CD14-positive monocyte (primary cell): ENCODE results near the gene ATF1. TPM values are rescaled to one million over a fixed set of nuclear protein-coding genes. Genes with fewer than 3 reads are reported as not detected.

Source experiments
- DNase-seq, 3 donors: peaks; one replicate each; pipeline ENCODE4 v3.0.0-alpha.2; 2011 to 2022
- H2AFZ ChIP-seq: 2 replicates; pipeline ENCODE4 v1.6.0; 2012; ENCODE audit warnings: mild to moderate bottlenecking, low read depth, low read length, inconsistent platforms; ENCODE audit not compliant: insufficient read depth, poor library complexity, severe bottlenecking
- H3K27ac ChIP-seq, 2 donors: 1 replicate in 1 of 2; 2 replicates in 1 of 2; pipeline ENCODE4 v1.5.1; 2012 to 2013; ENCODE audit warnings: low read length in 2 of 2, control low read depth in 1 of 2, inconsistent platforms in 1 of 2, low read depth in 1 of 2, mild to moderate bottlenecking in 1 of 2
- H3K27me3 ChIP-seq, 2 donors: one replicate each; pipeline versions ENCODE4 v1.6.0 to v1.6.1; 2011 to 2013; ENCODE audit warnings: low read length in 2 of 2; ENCODE audit not compliant: control insufficient read depth in 2 of 2, insufficient read depth in 2 of 2
- H3K36me3 ChIP-seq, 2 donors: replicated peaks in 1 of 2; 1 replicate in 1 of 2; 2 replicates in 1 of 2; pipeline versions ENCODE4 v1.5.1 to v1.6.1; 2012 to 2013; ENCODE audit warnings: low read length in 2 of 2, control low read depth in 1 of 2, inconsistent platforms in 1 of 2, mild to moderate bottlenecking in 1 of 2; ENCODE audit not compliant: insufficient read depth in 2 of 2, control insufficient read depth in 1 of 2
- H3K4me1 ChIP-seq, 2 donors: 1 replicate in 1 of 2; 2 replicates in 1 of 2; pipeline versions ENCODE4 v1.5.1 to v1.6.1; 2012 to 2013; ENCODE audit warnings: low read length in 2 of 2, control low read depth in 1 of 2, inconsistent platforms in 1 of 2, mild to moderate bottlenecking in 1 of 2, moderate library complexity in 1 of 2; ENCODE audit not compliant: insufficient read depth in 2 of 2, control insufficient read depth in 1 of 2
- H3K4me2 ChIP-seq: replicated peaks from 2 replicates; pipeline ENCODE3; 2012; ENCODE audit warnings: low read length, moderate library complexity, mild to moderate bottlenecking; ENCODE audit not compliant: poor library complexity, severe bottlenecking; ENCODE audit errors: extremely low read depth
- H3K4me3 ChIP-seq, 3 experiments: fragments of 200-600 bp in 1 of 3; sonication (generic) in 1 of 3; replicated peaks in 1 of 3; 1 replicate in 2 of 3; 2 replicates in 1 of 3; pipeline ENCODE4 v1.5.1; 2011 to 2013; ENCODE audit warnings: low read length in 3 of 3, mild to moderate bottlenecking in 3 of 3, control low read depth in 2 of 3, low read depth in 2 of 3, inconsistent platforms in 1 of 3, moderate library complexity in 1 of 3
- H3K79me2 ChIP-seq: 2 replicates; pipeline ENCODE4 v1.6.0; 2012; ENCODE audit warnings: mild to moderate bottlenecking, control low read depth, inconsistent platforms, low read length, moderate library complexity; ENCODE audit not compliant: insufficient read depth
- H3K9ac ChIP-seq: 2 replicates; pipeline ENCODE4 v1.6.0; 2017; ENCODE audit warnings: low read length, mild to moderate bottlenecking; ENCODE audit not compliant: insufficient read depth, poor library complexity, severe bottlenecking
- H3K9me3 ChIP-seq, 2 donors: replicated peaks in 1 of 2; 1 replicate in 1 of 2; 2 replicates in 1 of 2; pipeline versions ENCODE4 v1.5.1 to v1.6.1; 2012 to 2013; ENCODE audit warnings: low read length in 2 of 2, control low read depth in 1 of 2; ENCODE audit not compliant: control insufficient read depth in 1 of 2, insufficient read depth in 1 of 2
- H4K20me1 ChIP-seq: 2 replicates; pipeline ENCODE4 v1.6.0; 2012; ENCODE audit warnings: mild to moderate bottlenecking, low read length, control low read depth, moderate library complexity; ENCODE audit not compliant: insufficient read depth
- H3K27ac Mint-ChIP-seq, 7 donors: one replicate each; pipeline ENCODE4 v1.8.0; 2020; ENCODE audit warnings: mild to moderate bottlenecking in 7 of 7, mixed read lengths in 7 of 7, moderate library complexity in 6 of 7, inconsistent platforms in 2 of 7
- H3K27me3 Mint-ChIP-seq, 3 donors: one replicate each; pipeline ENCODE4 v1.8.0; 2021 to 2022; ENCODE audit warnings: low read depth in 3 of 3, mild to moderate bottlenecking in 3 of 3, mixed read lengths in 3 of 3, moderate library complexity in 3 of 3, inconsistent platforms in 1 of 3
- H3K36me3 Mint-ChIP-seq, 2 donors: one replicate each; pipeline ENCODE4 v1.8.0; 2020; ENCODE audit warnings: mixed read lengths in 2 of 2, inconsistent platforms in 1 of 2, mild to moderate bottlenecking in 1 of 2
- H3K4me1 Mint-ChIP-seq: one replicate; pipeline ENCODE4 v1.8.0; 2020; ENCODE audit warnings: mild to moderate bottlenecking, mixed read lengths
- H3K4me3 Mint-ChIP-seq, 2 donors: one replicate each; pipeline ENCODE4 v1.8.0; 2020; ENCODE audit warnings: mild to moderate bottlenecking in 2 of 2, mixed read lengths in 2 of 2, moderate library complexity in 1 of 2
- H3K9me3 Mint-ChIP-seq, 7 donors: one replicate each; pipeline ENCODE4 v1.8.0; 2020 to 2022; ENCODE audit warnings: mixed read lengths in 7 of 7, mild to moderate bottlenecking in 6 of 7, moderate library complexity in 6 of 7, inconsistent platforms in 2 of 7
- CTCF ChIP-seq: fragments of 200-600 bp; IDR thresholded peaks from one replicate; pipeline ENCODE4 v1.8.0; 2022; ENCODE audit warnings: antibody characterized with exemption, mild to moderate bottlenecking
- WGBS: methylation state at CpG from one replicate; pipeline ENCODE4 v1.1.5; 2013; ENCODE audit warnings: missing lambda C conversion rate; ENCODE audit not compliant: insufficient coverage; 5-methylcytosine and 5-hydroxymethylcytosine counted together
- intact Hi-C, 2 donors: fragments of 100-400 bp; cut with micrococcal nuclease; formaldehyde crosslinking; loops; one replicate each; pipeline versions ENCODE4 v1.15.0 to v1.15.1; 2023
- polyA plus RNA-seq, 3 donors: library from polyadenylated mRNA; depleted of rRNA in 1 of 3; unstranded in 2 of 3; stranded (reverse) in 1 of 3; fragments of 300-500 nt in 2 of 3; fragments of >200 nt in 1 of 3; fragmentation: Illumina TruSeq in 2 of 3; gene quantifications; 1 replicate in 2 of 3; 2 replicates in 1 of 3; pipeline ENCODE4 v1.2.3, GENCODE V29; 2012 to 2021

Gene ATF1
- polyA plus RNA-seq, 3 donors: 12.6 to 21.9 (median 21.5) TPM

GRCh38 chr12:50753232-50753769 is 10.6 kb upstream of the ATF1 start:
- Mint-ChIP-seq H3K27me3 (peaks cover 0 to 2% (median 0%) of the 10 kb centered on the region in 3 donors), H3K36me3 (peaks cover 23 to 41% of the 10 kb centered on the region in 2 donors), H3K9me3 (peaks cover 0 to 10% (median 0%) of the 10 kb centered on the region in 7 donors), H3K4me3 (no peak overlapping the region), H3K4me1 (peaks cover 4% of the 10 kb centered on the region), H3K27ac (no peak overlapping the region)
- Histone ChIP-seq H3K4me2 (no peak overlapping the region), H3K27ac (no peak overlapping the region), H3K9ac (no peak overlapping the region), H3K27me3 (no peaks in the 10 kb centered on the region), H3K36me3 (peaks cover 5 to 24% of the 10 kb centered on the region in 2 donors), H3K9me3 (no peaks in the 10 kb centered on the region), H3K79me2 (no peaks in the 10 kb centered on the region), H3K4me1 (no peaks in the 10 kb centered on the region), H2AFZ (no peak overlapping the region), H4K20me1 (no peaks in the 10 kb centered on the region), H3K4me3 (no peak overlapping the region)
- intact Hi-C loops: no loop called here
- no peak for DNase-seq
- no peak for TF ChIP-seq CTCF
- WGBS: no CpG with 5 or more reads among the region's 5 CpGs

- H2AFZ ChIP-seq: peak overlapping the region; percentile 90
- 0% methylated on average over 63 of the region's 91 CpGs for WGBS
- Mint-ChIP-seq H3K9me3 (no peaks in the 10 kb centered on the region), H3K27ac (peak overlapping the region; percentile 95 to 99 (median 98)), H3K4me1 (peaks cover 36% of the 10 kb centered on the region), H3K36me3 (peaks cover 2 to 7% of the 10 kb centered on the region in 2 donors), H3K4me3 (peak overlapping the region; percentile 90 to 94), H3K27me3 (peaks cover 0 to 2% (median 1%) of the 10 kb centered on the region in 3 donors)
- H3K4me2 ChIP-seq: peak overlapping the region; percentile 92
- intact Hi-C loops: loop anchor here (5.0 to 10.0 kb wide), 3 partner anchors 260 to 320 kb away; partner anchors contain the start of genes CSRNP2 (in 1 of the 2), DIP2B (in 1 of the 2) and LETMD1 (in 1 of the 2)
- H3K27ac ChIP-seq: peak overlapping the region; percentile 92 to 99
- no peak for TF ChIP-seq CTCF
- H3K27me3 ChIP-seq: no peaks in the 10 kb centered on the region
- H3K4me3 ChIP-seq: peak overlapping the region; percentile 72 to 97 (median 91)
- peaks cover 33 to 48% of the 10 kb centered on the region in 2 donors for H3K4me1 ChIP-seq
- H3K9me3 ChIP-seq: no peaks in the 10 kb centered on the region
- H3K79me2 ChIP-seq: peaks cover 64% of the 10 kb centered on the region
- peaks cover 38% of the 10 kb centered on the region for H4K20me1 ChIP-seq
- H3K9ac ChIP-seq: peak overlapping the region; percentile 84
- no peaks in the 10 kb centered on the region for H3K36me3 ChIP-seq
- DNase-seq: peak in 2 of 3 donors; percentile 21 to 32
Measured at GRCh38 chr12:50764286-50765094, 589 bp downstream of the ATF1 start.
